Jurkat, Clone E6-1 (cell line): Measurements from ENCODE around the gene CPLANE1.

Experiments
- DNase-seq: peaks from one replicate; pipeline ENCODE4 v3.0.0-alpha.2; 2011; ENCODE audit warnings: low read depth, low spot score
- H3K4me3 ChIP-seq: 2 replicates; pipeline ENCODE4 v1.5.1; 2011; ENCODE audit warnings: mild to moderate bottlenecking, low read length, control low read depth, moderate library complexity

The CPLANE1 gene

DNA sequence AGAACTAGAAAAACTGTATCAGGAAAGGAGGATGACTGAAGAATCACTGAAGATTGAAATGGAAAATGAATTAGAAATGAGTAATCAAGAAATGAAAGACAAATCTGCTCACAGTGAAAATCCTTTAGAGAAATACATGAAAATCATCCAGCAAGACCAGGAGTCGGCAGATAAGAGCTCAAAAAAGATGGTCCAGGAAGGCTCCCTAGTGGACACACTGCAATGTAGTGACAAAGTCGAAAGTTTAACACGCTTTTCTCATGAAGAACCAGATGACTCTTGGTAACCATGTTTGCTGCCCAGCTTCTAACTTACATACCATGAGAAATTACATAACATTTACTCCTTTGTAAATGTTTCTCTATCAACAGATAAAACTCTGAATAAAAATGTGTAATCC lies 37.1 kb downstream of the CPLANE1 start:
- no peak overlapping the region for H3K4me3 ChIP-seq
- DNase-seq, result no peak

DNA sequence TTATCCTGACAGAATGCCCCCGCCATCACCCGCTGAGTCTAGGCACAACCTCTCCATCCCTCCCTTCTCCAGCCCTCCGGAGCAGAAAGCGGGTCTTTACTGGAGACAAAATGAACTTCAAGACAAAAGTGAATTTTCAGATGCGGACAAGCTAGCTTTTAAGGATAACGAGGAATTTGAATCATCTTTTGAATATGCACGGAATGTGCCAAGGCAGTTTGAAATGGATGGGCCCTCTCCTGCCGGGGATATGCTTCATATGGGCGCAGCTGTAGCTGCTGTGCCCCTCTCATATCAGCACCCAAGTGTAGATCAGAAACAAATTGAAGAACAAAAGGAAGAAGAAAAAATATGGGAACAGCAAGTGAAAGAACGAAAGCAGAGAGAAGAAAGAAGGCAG lies 37.5 kb downstream of the CPLANE1 start:
- no peak for DNase-seq
- H3K4me3 ChIP-seq, result no peak overlapping the region

DNA sequence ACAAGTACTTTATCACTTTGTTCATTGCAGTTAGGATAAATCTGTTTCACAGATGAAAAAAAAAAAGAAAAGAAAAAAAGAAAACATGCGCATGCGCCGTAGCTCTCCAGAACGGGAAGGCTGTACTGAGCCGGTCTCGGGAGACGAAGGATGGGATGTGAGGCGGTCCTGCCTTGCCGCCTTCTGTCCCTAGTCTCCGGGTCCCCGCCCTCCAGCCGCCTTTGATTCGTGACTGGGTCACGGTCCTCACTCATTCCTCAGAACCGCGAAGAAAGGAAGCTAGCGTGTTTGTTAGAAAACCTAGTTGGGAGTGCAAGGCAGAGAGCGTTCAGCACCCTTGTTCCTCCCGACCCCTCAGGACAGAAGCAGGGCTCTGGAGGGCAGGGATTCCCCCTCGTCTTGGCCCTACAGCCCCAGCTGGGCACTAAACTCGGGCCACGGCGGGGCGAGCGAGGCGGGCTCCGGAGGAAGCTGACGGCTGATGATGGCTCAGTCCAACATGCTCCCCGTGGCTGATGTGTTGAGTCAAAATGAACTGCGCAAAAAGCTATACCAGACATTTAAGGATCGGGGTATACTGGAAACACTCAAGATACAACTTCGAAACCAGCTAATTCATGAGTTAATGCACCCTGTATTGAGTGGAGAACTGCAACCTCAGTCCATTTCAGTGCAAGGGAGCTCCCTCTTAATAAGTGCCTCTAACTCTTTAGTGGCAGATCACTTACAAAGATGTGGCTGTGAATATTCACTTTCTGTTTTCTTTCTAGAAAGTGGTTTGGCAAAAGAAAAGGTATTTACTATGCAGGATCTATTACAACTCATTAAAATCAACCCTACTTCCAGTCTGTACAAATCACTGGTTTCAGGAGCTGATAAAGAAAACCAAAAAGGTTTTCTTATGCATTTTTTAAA lies 40.0 kb downstream of the CPLANE1 start:
- no peak overlapping the region for H3K4me3 ChIP-seq
- DNase-seq, result no peak

DNA sequence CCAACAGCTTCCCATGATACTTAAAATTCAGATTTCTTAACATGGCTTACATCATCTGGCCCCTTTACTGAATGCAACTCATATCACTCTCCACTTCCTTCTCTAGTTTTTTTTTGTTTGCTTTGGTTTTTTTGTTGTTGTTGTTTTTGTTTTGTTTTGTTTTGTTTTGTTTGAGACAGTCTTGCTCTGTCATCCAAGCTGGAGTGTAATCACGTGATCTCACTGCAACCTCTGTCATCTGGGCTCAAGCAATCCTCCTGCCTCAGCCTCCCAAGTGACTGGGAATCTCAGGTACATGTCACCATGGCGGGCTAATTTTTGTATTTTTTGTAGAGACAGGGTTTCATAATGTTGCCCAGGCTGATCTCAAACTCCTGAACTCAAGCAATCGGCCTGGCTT lies 41.4 kb downstream of the CPLANE1 start:
- DNase-seq, result no peak
- H3K4me3 ChIP-seq, result no peak overlapping the region

DNA sequence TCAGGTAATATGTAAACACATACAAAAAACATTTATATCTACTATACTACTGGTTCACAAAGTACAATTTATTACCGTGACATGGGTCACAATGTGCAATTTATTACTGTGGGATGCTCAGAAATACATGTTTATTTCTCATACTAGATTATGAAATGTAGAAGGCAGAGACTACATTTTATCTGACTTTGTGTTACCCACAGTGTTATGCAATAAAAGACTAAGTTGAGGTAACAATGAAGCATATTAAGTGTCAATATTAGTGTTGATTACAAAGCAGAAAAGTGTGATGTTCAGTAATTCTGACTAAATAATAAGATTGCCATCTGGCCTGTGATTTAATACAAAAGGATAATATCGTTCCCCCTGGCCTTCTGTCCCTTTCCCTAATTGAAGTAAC lies 42.4 kb downstream of the CPLANE1 start:
- DNase-seq, result no peak
- H3K4me3 ChIP-seq, result no peak overlapping the region

DNA sequence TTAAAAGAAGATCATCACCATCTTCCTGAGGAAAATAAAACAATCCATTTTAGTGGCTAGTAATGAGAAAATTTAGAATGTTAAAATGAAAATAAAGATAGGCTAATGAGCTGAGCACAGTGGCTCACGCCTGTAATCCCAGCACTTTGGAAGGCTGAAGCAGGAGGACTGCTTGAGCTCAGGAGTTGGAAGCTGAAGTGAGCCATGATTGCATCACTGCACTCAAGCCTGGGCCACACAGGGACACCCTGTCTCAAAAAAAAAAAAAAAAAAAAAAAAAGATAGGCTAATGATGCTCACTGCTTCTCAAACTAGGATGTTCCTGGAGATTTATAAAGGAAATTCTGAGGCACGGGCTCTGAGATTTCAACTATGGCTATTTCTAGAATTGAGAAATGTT lies 50.3 kb downstream of the CPLANE1 start:
- no peak for DNase-seq
- no peak overlapping the region for H3K4me3 ChIP-seq

DNA sequence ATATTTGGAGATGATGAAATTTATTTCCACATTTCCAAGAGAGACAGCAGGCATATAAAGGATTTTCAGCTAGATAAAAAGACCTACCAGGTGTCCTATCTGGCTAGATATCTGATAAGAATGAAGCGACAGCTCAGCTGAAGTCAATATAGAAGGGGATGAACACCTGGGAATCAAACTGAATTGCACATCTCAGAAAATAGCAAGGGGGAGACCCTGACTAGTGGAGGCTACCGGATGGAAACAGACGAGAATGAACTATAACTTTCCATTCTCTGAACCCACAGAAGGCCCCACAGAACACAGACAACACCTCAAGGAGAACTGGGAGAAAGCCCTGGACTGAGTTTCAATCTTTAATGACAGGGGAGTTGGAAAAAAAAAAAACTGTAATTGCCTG lies 51.1 kb downstream of the CPLANE1 start:
- peak; percentile 73 for DNase-seq
- peak overlapping the region; percentile 24 for H3K4me3 ChIP-seq

DNA sequence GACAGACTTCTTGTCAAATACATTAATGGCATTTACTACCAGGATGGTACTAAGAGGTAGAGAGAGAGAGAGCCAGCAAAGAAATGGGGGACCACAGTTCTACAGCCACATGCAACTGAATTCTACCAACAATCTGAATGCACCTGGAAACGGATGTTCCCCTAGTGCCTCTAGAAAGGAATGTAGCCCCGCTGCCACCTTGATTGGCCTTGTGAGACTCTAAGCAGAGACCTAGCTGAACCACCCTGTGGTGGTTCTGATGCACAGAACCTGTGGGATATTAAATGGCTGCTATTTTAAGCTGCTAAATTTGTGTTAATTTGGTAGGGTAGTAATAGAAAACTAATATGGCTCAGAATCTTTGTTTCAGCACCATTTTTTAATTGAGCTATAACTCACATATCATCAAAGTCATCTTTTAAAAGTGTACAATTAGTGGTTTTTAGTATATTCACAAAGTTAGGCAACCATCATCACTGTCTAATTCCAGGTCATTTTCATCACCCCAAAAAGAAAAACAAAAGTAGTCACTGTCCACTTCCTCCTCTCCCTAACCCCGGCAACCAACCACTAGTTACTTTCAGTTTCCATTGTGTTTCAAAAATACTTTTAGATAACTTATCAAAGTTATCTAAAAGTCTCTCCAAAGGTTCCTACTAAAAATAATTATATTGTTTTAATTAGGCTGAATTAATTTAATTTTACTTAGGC lies 51.7 kb downstream of the CPLANE1 start:
- peak; percentile 51 for DNase-seq
- no peak overlapping the region; the same call in none of the 2 replicates for H3K4me3 ChIP-seq

DNA sequence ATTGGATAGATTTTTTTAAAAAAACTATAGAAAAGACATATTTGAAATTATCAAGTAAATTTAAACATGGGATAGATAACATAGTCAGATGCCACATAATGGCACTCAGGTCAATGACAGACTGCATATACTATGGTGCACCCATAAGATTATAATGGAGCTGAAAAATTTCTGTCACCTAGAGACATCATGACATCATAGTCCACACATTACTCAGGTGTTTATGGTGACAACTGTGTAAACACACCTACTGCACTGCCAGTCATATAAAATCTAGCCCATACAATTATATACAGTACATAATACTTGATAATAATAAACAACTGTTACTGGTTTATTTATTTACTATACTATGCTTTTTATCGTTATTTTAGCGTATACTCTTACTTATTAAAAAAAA lies 58.6 kb downstream of the CPLANE1 start:
- DNase-seq, result no peak
- H3K4me3 ChIP-seq, result no peak overlapping the region

DNA sequence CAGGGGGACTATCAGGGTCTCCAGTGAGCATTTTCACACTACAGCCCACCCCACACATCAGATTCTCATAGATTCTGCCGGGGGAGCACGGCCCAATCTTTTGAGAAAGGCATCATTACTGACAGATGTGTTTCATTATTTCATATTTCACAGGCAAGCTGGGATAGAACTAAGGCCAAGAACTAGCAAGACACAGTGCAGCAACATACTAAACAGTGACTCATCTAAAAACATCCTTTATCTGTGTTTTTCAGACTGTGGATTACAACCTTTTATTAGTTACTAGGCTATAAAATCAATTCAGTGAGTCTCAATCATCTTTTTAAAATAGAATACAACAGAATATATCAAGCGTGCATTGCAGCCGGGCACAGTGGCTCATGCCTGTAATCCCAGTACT lies 59.8 kb downstream of the CPLANE1 start:
- H3K4me3 ChIP-seq, result no peak overlapping the region
- no peak for DNase-seq

DNA sequence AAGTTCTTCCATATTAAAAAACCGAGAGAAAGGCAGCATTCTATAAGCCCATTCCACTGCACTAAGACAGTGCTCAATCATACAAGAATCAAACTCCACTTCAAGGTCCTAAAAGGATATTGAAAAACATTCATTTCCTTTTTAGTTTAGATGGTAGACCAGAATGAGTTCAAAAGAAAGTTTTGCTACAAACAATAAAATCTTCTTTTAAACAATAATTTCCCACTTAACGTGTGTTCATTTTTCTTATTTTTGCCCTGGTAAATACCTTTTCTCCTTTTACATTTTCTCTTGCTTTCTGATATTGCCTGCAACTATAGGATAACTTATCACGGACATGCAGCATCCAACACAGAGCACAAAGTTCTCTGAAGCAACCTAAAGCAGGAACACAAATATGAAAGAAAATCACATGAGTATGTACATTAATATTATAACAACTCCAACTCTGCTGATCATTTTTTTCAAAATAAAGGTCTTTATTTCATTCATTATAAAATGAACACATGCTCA lies 61.7 kb downstream of the CPLANE1 start:
- H3K4me3 ChIP-seq, result no peak overlapping the region
- no peak for DNase-seq

DNA sequence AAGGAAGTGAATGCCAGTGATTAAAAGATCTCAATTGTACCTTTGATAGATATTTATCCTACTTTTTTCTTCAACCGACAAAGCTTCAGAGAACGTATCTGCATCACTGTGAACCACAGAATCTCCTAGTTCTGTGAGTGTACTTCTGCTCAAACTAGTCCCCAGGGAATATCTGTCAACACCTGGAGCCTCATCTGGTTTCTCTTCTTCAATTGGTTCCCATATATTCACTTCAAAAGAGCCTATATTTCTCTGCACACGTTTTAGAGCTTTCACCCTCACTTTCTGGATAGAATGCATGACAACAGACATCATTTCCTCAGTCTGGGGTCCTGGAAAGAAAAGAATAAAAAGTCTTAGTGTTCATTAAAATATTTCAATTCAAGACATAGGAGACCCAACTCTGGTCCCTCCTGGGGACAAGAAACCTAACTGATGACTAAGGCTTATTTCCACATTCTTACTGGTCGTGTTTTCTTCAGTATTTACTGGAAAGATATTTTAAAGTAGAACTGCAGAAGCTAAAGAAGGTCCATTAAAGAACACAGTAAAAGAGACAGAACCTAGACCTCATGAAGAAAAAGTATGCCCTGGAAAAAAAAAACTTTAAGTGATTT lies 64.3 kb downstream of the CPLANE1 start:
- no peak overlapping the region for H3K4me3 ChIP-seq
- no peak for DNase-seq

DNA sequence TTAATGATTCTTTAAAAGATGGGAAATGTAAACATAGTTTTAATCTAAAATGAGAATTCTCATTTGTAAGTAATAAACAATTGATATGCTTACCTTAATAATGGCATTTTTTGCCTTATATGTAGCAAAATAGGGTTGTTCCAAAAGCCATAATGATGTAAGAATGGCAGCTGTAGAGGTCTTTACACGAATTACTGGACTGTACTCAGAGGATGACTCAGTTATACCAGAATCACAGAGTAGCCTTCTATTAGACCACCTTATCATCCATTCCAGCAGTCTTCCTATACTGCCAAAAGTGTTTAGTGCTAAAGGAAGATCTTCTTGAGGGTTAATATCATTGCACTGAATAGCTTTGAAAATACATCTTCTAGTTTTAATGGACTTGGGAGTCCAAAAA lies 66.5 kb downstream of the CPLANE1 start:
- no peak for DNase-seq
- no peak overlapping the region for H3K4me3 ChIP-seq

DNA sequence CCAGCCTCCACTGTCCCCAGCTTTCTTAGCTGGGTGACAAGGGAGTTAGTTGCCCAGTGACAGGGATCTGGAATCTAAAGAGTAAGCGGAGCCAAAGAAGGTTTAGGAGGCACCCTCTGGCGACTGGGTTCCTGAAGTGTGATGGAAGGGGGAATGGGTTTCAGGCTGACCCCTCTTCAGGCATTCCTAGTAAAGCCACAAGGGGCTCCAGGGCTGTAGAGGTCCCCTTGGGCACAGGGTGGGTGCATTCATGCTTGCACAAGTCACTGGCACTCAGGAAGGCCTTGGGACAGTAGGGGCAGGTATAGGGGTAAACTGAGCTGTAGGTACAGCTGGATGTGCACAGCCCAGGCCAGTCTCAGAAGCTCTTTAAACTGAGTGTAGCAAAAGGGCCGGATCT lies 74.2 kb downstream of the CPLANE1 start:
- no peak for DNase-seq
- H3K4me3 ChIP-seq, result no peak overlapping the region

DNA sequence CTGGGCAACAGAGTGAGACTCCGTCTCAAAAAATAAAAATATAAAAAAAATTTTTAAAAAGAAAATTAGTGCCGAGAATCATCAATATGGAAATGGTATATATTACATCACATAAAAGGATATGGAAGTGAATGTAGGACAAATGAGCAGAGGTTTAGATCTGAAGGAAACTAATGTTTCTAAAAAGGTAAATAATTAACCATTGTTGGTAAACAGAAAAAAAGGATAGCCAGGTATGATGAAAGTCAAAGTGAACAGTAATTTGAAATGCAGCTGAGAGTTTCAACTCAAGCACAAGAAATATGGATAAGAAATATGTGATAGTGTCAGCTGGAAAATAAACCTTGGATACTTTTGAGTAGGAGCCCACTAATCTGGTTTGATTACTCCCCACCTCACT lies 76.2 kb downstream of the CPLANE1 start:
- DNase-seq, result no peak
- no peak overlapping the region for H3K4me3 ChIP-seq

DNA sequence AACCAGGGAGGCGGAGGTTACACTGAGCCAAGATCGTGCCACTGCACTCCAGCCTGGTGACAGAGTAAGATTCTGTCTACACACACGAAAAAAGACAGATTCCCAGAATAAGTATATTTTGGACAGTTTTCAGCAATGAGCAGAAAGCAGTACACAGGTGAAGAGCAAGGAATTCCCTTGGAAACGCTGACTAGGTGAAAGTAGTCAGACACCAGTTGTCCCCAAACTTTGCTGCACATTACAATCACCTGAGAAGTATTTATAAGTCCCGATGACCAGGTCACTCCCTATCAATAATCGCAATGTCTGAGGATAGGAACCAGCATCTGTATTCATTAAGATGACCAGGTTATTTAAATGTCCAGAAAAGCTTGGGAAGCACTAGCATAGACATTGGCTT lies 78.3 kb downstream of the CPLANE1 start:
- no peak overlapping the region for H3K4me3 ChIP-seq
- DNase-seq, result no peak

DNA sequence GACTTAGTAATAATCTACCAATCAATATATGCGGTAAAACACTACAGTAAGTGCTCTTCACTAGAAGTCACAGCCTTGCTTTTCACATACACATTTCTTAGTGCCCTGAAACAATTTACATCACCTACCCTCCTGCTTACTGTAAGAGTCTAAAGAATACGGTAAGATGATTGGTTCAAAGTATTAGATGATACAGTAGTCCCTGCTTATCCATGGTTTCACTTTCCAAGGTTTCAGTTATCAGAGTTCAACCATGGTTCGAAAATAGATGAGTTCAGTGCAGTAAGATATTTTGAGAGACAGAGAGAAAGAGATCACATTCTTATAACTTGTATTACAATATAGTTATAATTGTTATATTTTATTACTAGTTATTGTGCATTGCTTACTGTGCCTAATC lies 83.0 kb downstream of the CPLANE1 start:
- DNase-seq, result no peak
- no peak overlapping the region for H3K4me3 ChIP-seq

DNA sequence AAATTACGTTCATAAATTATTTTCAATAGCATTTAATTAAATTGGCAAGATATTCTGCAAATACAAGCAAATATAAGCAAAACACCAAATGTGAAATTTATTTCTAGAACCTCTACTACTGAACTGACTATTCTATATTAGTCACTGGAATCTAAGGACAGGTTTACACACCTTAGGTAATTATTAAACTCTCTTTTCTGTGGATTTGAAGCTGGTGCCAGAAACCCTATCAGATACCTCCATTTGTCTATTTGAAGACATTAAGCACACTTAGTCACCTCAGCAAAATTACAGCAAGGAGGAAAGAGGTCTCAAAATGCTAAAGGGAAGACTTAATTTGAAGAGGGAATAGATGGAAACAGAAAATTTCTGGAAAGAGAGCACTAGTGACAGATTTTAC lies 83.4 kb downstream of the CPLANE1 start:
- no peak for DNase-seq
- H3K4me3 ChIP-seq, result no peak overlapping the region

DNA sequence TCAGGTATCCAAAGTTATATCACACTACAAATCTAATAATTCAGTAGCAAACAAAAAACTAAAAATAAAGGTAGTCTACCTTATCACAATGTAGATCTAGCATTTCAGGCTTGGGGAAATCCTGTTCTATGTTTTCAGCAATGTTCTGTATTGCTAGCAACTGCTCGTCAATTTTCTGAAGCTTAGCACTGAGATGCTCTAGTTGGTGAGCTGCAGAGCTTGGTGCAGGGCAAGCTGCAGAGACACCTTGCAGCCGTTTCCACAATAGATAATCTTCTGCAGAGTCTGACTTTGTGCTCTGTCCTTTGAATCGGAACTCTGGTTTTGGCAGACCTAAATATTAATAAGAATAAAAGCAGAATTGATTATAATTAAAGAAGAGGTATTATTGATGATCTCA lies 95.5 kb downstream of the CPLANE1 start:
- DNase-seq, result no peak
- H3K4me3 ChIP-seq, result no peak overlapping the region

DNA sequence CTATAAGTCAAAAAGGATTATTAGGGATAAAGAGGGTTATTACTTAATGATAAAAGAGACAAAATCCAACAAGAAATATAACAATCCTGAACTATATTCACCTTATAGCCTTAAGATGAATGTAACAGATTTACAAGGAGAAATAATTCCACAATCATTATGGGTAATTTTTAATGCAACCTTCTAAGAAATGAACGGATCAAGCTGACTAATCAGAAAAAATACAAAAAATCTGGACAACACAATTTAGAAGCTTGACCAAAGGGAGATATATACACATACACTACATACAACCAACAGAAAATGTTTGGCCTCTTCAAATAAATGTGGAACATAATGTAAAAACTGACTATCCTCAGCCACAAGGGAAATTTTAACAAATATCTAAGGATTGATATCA lies 102.3 kb downstream of the CPLANE1 start:
- DNase-seq, result no peak
- no peak overlapping the region for H3K4me3 ChIP-seq
